T-helper 2 cell treated with Interferon-gamma antibody and Interleukin-4, amounts not matched to agents 100 ng/mL and 5 ng/mL, for 36 hours (primary cell): ENCODE results near the gene ENPP7. TPM values are rescaled to one million over a fixed set of nuclear protein-coding genes. Genes with fewer than 3 reads are reported as not detected.

ENCODE experiments used
- intact Hi-C: fragments of 100-400 bp; cut with micrococcal nuclease; formaldehyde crosslinking; loops from one replicate; pipeline ENCODE4 v1.15.1; 2023
- total RNA-seq: library from RNA; stranded (reverse); gene quantifications from 2 replicates; pipeline ENCODE4 v1.2.3, GENCODE V29; 2022

Gene ENPP7
- total RNA-seq, 1 donor from 2014 or later = not detected

- intact Hi-C loops = no loop called here
Measured at GRCh38 chr17:79790805-79791734, 60.3 kb downstream of the ENPP7 start.

GRCh38 chr17:79791735-79792161 is 61.0 kb downstream of the ENPP7 start:
- intact Hi-C loops = no loop called here

Other genes starting within 250 kb of the ENPP7 start
- not detected in 2 replicates for gene RBFOX3, start 119.9 kb upstream of the ENPP7 start, total RNA-seq
- 6.5 and 7.6 TPM in 2 replicates for gene CBX2, start 47.2 kb downstream of the ENPP7 start, total RNA-seq
- gene CBX8, start 66.1 kb downstream of the ENPP7 start, total RNA-seq = 8.5 and 8.8 TPM in 2 replicates
- 30.1 and 30.9 TPM in 2 replicates for gene CBX4, start 108.5 kb downstream of the ENPP7 start, total RNA-seq